HG03097 (cell line): ENCODE data around the gene WWC1.

Experiments
- ATAC-seq: cut with Tn5 transposase; IDR thresholded peaks from one replicate; pipeline ENCODE4 v1.9.1; 2021; ENCODE audit not compliant: unreplicated experiment, low FRiP score

WWC1 gene

GRCh38 chr5:168291342-168291963, at the start of gene WWC1:
WWC1 (plus strand) TSS chr5:168291645; CDS start chr5:168292153, 508 bp downstream.
- ATAC-seq, result peak; percentile 66

- ATAC-seq, result no peak
Measured at GRCh38 chr5:168244838-168245559, 46.4 kb upstream of the WWC1 start.

- ATAC-seq, result no peak
Measured at GRCh38 chr5:168249923-168250322, 41.5 kb upstream of the WWC1 start.

DNA sequence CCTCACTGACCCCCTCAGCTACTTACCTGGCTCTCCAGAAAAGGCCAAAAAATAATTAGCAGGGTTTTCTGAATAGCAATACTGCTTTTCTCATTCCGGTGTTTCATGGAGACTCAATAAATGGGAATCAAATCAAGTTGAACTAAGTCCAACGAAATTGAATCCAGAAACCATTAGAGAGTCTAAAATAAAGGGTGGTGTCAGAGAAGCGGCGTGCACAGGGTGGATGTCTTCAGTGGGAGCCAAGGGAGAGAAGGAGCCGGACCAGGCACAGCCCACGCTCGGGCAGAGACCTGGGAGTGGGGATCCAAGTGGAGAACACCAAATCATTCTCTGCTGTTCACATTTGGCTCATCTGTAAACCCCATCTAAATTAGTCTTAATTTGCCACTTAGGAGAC, 40.2 kb upstream of the WWC1 start:
- no peak for ATAC-seq

- no peak for ATAC-seq
Measured at GRCh38 chr5:168254013-168254693, 37.3 kb upstream of the WWC1 start.

DNA sequence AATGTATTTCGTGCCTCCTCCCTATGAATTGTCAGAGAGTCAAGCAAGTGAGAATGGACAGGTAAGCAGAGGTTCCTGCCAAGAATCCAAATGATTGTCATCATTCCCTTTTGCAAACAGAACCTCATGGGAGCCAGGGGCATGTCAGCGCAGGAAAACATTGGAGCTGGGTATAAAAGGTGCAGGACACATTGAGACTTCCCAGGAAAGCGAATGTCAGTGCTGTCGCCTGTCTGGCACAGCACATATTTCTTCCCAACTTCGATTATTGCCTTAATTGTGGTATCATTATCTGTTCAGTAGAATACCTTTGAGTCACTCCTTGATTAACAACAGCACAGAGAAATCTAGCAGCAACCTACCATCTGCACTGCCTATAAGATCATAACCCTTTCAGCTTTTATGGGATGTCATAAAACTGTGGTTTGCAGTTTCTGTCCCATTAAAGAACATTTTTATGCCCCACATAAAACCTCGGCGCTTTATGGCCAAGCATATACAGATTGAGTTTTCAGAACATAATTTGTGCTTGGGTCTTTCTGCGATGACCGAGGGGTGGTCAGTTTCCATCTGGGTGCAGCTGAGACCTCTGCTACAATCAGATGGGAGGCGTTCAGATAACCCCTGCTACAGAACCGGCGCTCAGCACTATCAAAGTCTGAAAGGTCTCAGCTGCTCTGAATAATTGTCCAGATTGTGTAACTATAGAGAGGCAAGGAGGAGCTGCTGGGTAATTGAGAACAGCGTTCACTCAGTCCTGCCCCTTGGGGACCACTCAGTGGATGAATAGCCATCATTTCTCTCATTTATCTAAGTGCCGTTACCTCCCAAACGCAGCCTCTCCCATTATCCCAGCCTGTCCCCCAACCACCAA, 30.9 kb upstream of the WWC1 start:
- ATAC-seq, result no peak

DNA sequence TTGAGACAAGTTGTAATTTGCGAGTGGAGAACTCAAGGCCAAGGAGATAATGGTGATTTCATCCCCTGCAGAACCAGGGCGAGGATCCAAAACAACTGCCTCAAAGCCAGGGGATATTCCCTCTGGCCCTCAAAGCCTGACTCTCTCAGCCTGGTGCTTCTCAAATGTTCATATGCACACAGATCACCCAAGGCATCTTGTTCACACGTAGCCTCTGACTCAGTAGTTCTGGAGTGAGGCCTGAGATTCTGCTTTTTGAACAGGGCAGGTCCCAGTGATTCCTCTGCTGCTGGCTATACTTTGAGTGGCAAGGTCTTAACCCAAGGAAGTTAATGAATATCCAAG, 30.2 kb upstream of the WWC1 start:
- ATAC-seq, result no peak

- ATAC-seq, result no peak
Measured at GRCh38 chr5:168262042-168262743, 29.3 kb upstream of the WWC1 start.

DNA sequence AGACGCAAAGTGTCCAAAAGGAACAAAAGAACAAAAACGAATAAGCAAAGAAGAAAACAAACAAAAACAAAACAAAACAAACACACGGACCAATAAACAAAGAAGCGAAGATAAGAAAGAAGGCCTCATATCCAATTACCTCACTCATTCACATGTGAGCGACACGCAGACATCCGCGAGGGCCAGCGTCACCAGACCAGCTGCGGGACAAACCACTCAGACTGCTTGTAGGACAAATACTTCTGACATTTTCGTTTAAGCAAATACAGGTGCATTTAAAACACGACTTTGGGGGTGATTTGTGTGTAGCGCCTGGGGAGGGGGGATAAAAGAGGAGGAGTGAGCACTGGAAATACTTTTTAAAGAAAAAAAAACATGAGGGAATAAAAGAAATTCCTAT, 28.3 kb upstream of the WWC1 start:
- ATAC-seq, result no peak

DNA sequence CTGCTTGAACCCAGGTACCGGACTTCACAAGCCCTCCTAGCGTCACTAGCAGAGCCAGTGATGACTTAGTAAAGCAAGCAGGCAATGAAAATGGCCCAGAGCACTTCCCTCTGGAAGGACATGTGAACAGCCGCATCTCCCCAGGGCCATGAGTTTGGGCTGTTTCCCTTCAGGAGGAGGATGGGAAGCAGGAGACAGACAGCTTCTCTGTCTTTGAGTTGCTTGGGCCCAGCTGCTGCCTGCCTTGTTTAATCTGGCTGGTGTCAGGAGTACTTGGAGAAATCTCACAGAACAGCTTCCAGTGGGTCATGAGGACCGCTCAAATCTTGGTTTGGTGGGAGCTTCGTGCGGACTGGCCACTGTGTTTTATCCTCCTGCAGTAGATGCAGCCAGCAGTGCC, 25.4 kb upstream of the WWC1 start:
- ATAC-seq, result no peak

- ATAC-seq, result peak; percentile 86
Measured at GRCh38 chr5:168268949-168269936, 22.2 kb upstream of the WWC1 start.

- no peak for ATAC-seq
Measured at GRCh38 chr5:168269937-168270330, 21.5 kb upstream of the WWC1 start.

- ATAC-seq, result no peak
Measured at GRCh38 chr5:168270476-168270875, 21.0 kb upstream of the WWC1 start.

DNA sequence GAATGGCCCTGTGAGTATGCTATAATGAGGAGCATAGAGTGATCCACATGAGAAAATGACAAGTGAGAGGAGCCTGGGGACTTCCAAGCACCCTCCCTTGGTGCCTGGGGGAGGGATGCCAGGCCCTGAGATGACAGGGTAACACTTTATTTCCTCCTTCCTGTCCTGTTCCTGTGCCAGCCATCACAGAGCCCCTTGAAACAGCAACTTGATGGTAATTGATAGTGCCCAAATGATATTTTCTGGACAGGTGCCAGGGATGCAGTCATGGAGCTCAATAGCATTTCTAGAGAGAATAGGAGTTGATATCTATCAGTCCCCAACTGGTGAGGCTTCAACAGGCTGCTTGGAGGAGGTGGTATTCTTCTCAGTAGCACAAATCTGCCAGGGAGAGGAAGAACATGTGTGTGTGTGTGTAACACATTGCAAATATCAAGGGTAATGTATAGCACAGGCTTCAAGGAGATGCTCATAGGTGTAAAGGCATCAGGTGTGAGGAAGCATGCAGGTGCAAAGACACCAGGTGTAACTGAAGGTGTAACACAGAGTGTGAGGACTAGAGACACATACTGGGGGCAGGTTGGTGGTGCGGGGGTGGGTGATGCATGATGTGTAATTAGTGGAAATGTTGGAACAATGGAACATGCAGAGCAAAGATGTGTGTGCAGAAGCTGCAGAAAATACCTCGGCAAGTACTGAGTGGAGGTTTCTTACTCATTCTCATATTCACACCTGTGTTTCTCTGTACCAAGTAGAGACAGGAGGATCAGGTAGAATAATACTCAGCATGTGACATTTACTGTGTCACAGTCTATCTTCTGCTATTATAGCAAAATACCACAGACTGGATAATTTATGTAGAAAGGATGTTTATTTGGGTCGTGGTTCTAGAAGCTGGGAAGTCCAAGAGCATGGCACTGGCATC, 18.1 kb upstream of the WWC1 start:
- no peak for ATAC-seq

DNA sequence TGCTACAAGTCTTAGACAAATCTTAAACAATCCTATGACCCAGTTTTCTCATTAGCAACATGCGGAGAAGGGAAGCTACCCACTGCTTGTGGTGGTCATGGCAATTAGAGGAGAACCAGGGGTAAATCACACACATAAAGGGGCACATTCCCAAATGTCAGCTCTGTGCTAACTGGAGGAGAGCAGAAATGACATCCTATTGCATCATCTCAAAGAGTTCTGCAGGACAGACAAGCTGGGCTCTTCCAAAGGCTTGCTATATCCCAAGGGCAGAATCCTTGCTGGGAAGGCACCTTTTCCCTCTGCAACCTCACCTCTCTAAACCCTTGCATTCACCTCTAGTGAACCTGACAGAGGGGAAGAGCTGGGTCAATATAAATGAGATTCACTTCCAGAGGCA, 17.0 kb upstream of the WWC1 start:
- ATAC-seq, result no peak

- no peak for ATAC-seq
Measured at GRCh38 chr5:168275940-168276339, 15.5 kb upstream of the WWC1 start.

GRCh38 chr5:168282120-168282519, 9.3 kb upstream of the WWC1 start:
- ATAC-seq, result no peak

- ATAC-seq, result no peak
Measured at GRCh38 chr5:168284809-168285208, 6.6 kb upstream of the WWC1 start.
